GM12872 (cell line): Measurements from ENCODE around the gene COPG1.

ENCODE experiments used
- CTCF ChIP-seq: IDR thresholded peaks from 3 replicates; pipeline ENCODE4 v1.5.1; 2011; ENCODE audit warnings: low read depth, mild to moderate bottlenecking, low read length, moderate library complexity; ENCODE audit not compliant: insufficient read depth

Gene COPG1

GRCh38 chr3:129233538-129233937 is 15.9 kb upstream of the COPG1 start:
- no peak for TF ChIP-seq CTCF

GRCh38 chr3:129234441-129234840 is 15.0 kb upstream of the COPG1 start:
- TF ChIP-seq CTCF = no peak

GRCh38 chr3:129235344-129235917 is 14.0 kb upstream of the COPG1 start:
- TF ChIP-seq CTCF = no peak

GRCh38 chr3:129238945-129239705 is 10.3 kb upstream of the COPG1 start:
- TF ChIP-seq CTCF = no peak

GRCh38 chr3:129239991-129240390 is 9.4 kb upstream of the COPG1 start:
- TF ChIP-seq CTCF = no peak

GRCh38 chr3:129240436-129240835 is 9.0 kb upstream of the COPG1 start:
- TF ChIP-seq CTCF = no peak

GRCh38 chr3:129245141-129245540 is 4.3 kb upstream of the COPG1 start:
- TF ChIP-seq CTCF = no peak
